ENCODE results near the gene WNT7B.

DNA sequence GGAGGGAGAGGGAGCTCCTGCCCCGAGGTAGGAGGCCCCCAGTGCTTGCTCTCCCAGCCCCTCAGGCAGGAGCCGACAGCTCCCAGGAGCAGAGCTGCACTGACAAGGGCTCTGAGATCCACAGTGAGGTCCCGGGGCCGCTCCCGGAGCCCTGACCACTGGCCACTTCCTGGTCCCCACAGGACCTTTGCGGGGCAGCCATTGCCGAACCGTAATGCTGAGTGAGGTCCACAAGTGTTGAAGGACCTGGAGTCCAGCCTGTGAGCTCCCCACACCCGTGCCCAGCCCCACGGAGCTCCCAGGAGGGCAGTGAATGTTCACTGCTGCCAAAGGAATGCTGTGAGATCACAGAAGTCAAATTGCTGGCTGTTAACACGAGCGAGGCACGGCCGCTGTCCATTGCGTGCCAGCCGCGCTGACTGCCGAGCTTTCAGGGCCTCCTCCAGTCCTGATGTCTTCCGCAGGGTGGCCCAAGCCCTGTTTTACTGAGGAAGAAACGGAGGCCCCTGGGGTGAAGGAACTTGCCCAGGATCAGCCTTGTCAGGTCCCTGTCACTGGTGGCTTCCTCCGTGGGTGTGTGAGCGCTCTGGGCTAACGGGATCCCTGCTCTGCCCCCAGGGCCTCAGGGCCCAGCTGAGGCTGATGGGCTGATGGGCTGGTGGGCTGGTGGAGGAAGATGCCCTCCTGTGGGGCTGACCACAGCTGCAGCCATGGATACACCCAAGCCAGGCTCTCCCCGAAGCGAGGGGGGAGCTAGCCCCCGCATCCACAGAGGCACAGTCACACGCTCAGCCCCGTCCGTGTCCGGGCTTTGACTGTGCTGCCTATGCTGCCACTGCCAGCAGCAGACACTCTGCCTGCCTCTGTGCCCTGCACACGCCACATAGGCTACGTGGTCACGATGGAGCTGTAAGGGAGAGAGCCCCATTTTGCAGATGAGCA lies 70.8 kb downstream of the WNT7B start:
- TF ChIP-seq, protein P1, sequence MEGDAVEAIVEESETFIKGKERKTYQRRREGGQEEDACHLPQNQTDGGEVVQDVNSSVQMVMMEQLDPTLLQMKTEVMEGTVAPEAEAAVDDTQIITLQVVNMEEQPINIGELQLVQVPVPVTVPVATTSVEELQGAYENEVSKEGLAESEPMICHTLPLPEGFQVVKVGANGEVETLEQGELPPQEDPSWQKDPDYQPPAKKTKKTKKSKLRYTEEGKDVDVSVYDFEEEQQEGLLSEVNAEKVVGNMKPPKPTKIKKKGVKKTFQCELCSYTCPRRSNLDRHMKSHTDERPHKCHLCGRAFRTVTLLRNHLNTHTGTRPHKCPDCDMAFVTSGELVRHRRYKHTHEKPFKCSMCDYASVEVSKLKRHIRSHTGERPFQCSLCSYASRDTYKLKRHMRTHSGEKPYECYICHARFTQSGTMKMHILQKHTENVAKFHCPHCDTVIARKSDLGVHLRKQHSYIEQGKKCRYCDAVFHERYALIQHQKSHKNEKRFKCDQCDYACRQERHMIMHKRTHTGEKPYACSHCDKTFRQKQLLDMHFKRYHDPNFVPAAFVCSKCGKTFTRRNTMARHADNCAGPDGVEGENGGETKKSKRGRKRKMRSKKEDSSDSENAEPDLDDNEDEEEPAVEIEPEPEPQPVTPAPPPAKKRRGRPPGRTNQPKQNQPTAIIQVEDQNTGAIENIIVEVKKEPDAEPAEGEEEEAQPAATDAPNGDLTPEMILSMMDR (IDR thresholded peaks at IDR 0.05) = no peak
- no peak for TF ChIP-seq ZFX (IDR thresholded peaks at IDR 0.05; ENCODE audit: borderline replicate concordance)
